ENCODE data around the gene HNRNPD.

GRCh38 chr4:82398263-82398662 lies 24.5 kb upstream of the HNRNPD start:
- TF ChIP-seq ZBTB33 (IDR thresholded peaks at IDR 0.05) (no peak), CTCF (IDR thresholded peaks at IDR 0.05; ENCODE audit: low read depth, low read length, missing input control) (no peak), JUND (IDR thresholded peaks at IDR 0.05) (no peak), MAX (IDR thresholded peaks at IDR 0.05) (no peak), RAD21 (IDR thresholded peaks at IDR 0.05) (no peak)
- TF ChIP-seq, protein P1, sequence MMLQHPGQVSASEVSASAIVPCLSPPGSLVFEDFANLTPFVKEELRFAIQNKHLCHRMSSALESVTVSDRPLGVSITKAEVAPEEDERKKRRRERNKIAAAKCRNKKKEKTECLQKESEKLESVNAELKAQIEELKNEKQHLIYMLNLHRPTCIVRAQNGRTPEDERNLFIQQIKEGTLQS (IDR thresholded peaks at IDR 0.05) = no peak

Measured in liver (tissue), 3 donors.